ENCODE data around the gene PLXDC2. TPM values are rescaled to one million over a fixed set of nuclear protein-coding genes. Genes with fewer than 3 reads are reported as not detected.

The PLXDC2 gene
- total RNA-seq, 1 experiment from 2014 or later = 0.20 TPM

DNA sequence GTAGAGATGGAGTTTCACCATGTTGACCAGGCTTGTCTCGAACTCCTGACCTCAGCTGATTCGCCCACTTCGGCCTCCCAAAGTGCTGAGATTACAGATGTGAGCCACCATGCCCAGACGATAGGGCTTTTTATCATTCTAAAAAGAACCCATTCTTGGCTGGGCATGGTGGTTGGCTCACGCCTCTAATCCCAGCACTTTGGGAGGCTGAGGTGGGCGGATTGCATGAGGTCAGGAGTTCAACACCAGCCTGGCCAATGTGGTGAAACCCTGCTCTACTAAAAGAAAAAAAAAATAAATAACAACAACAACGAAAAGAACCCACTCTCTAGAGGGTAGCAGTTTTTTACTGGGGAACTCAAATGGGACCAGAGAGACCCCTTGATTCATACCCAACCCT is 112.7 kb downstream of the PLXDC2 start:
- H3K9me2 ChIP-seq (ENCODE audit: insufficient read depth) = no peaks in the 10 kb centered on the region
- H3K4me2 ChIP-seq (ENCODE audit: low read length) = no peak overlapping the region
- no peak for ATAC-seq
- no peak for DNase-seq (ENCODE audit: low read depth, low spot score)
- no peak overlapping the region for H2AFZ ChIP-seq (ENCODE audit: low read depth, low read length, poor library complexity, severe bottlenecking)
- BruUV-seq (replicated peaks) = no TSS peak
- H3K27me3 ChIP-seq (ENCODE audit: insufficient read depth, low read length) = no peaks in the 10 kb centered on the region
- no peak overlapping the region for H3K27ac ChIP-seq (ENCODE audit: low read depth, low read length)
- ChIA-PET POLR2A (no interaction called here), RAD21 (ENCODE audit: low non-redundant PET in 1 of 2, low total read pairs in 2 of 2, uncharacterized antibody in 2 of 2, unreplicated experiment in 2 of 2) (no interaction called here), CTCF (no interaction called here)
- no peak for TF ChIP-seq RAD21 (IDR thresholded peaks at IDR 0.05; ENCODE audit: low read depth)
- TF ChIP-seq SIN3A (IDR thresholded peaks at IDR 0.05; ENCODE audit: low read depth) = no peak
- no peak for TF ChIP-seq SRF (IDR thresholded peaks at IDR 0.05; ENCODE audit: low read depth)
- TF ChIP-seq FOSL1 (IDR thresholded peaks at IDR 0.05; ENCODE audit: low read depth) = no peak
- no peak for TF ChIP-seq ZNF274 (IDR thresholded peaks at IDR 0.05; ENCODE audit: low read depth, low read length)
- H4K20me1 ChIP-seq (ENCODE audit: insufficient read depth) = no peaks in the 10 kb centered on the region
- intact Hi-C loops (cut with micrococcal nuclease) = no loop called here
- no peaks in the 10 kb centered on the region for H3K4me1 ChIP-seq (ENCODE audit: control insufficient read depth in 1 of 2, insufficient read depth in 2 of 2, low read length in 2 of 2)
- no peak overlapping the region for H3K9ac ChIP-seq (ENCODE audit: low read length)
- no peaks in the 10 kb centered on the region for H3K79me2 ChIP-seq (ENCODE audit: insufficient read depth, low read length)
- H3K4me3 ChIP-seq (replicated peaks in 1 of 2; ENCODE audit: low read depth in 1 of 2, low read length in 2 of 2) = no peak overlapping the region
- H3K36me3 ChIP-seq (ENCODE audit: control insufficient read depth in 1 of 2, insufficient read depth in 2 of 2, low read length in 2 of 2) = no peaks in the 10 kb centered on the region
- H3K9me3 ChIP-seq (ENCODE audit: control insufficient read depth in 1 of 2, insufficient read depth in 1 of 2, low read depth in 1 of 2, low read length in 2 of 2) = peaks cover 3 to 39% of the 10 kb centered on the region in 2 experiments; a peak in 2 of 4 replicates

DNA sequence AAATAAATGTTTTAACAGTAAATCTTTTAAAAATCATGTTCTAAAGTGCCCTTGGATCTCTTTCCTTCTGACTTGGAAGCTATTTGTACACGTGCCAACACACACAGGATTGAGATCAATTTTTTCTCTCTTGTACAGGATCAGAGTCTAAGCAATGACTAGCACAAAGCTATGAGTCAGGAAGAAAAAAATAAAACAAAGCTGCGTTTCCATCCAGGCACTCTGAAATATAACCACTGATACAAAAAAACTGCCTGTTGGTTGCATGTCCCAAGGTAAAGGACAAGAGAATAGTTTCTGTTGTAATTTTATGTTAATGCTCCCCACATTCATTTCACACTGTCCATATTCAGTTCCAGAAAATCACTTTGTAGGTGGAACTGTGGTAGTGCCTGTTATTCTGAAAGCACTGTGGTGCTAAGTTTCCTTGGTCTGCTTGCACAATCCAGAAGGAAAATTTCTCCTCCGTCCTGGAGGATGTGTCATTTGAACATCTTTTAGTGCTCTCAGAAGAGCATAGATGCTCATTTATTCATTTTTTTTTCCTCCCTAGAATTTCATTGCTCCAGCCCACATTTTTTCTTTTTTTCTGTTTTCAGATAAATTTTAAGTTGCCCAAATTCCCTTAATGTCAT is 113.4 kb downstream of the PLXDC2 start:
- no peak for DNase-seq (ENCODE audit: low read depth, low spot score)
- BruUV-seq (replicated peaks) = no TSS peak
- ChIA-PET CTCF (no interaction called here), RAD21 (ENCODE audit: low non-redundant PET in 1 of 2, low total read pairs in 2 of 2, uncharacterized antibody in 2 of 2, unreplicated experiment in 2 of 2) (no interaction called here), POLR2A (no interaction called here)
- Histone ChIP-seq H3K27me3 (ENCODE audit: insufficient read depth, low read length) (no peaks in the 10 kb centered on the region), H3K9ac (ENCODE audit: low read length) (no peak overlapping the region), H3K4me2 (ENCODE audit: low read length) (no peak overlapping the region), H3K79me2 (ENCODE audit: insufficient read depth, low read length) (no peaks in the 10 kb centered on the region), H3K4me3 (replicated peaks in 1 of 2; ENCODE audit: low read depth in 1 of 2, low read length in 2 of 2) (no peak overlapping the region), H2AFZ (ENCODE audit: low read depth, low read length, poor library complexity, severe bottlenecking) (no peak overlapping the region), H3K36me3 (ENCODE audit: control insufficient read depth in 1 of 2, insufficient read depth in 2 of 2, low read length in 2 of 2) (no peaks in the 10 kb centered on the region), H3K27ac (ENCODE audit: low read depth, low read length) (no peak overlapping the region), H3K9me2 (ENCODE audit: insufficient read depth) (no peaks in the 10 kb centered on the region), H3K9me3 (ENCODE audit: control insufficient read depth in 1 of 2, insufficient read depth in 1 of 2, low read depth in 1 of 2, low read length in 2 of 2) (peaks cover 3 to 34% of the 10 kb centered on the region in 2 experiments; a peak in 2 of 4 replicates), H3K4me1 (ENCODE audit: control insufficient read depth in 1 of 2, insufficient read depth in 2 of 2, low read length in 2 of 2) (no peaks in the 10 kb centered on the region), H4K20me1 (ENCODE audit: insufficient read depth) (no peaks in the 10 kb centered on the region)
- intact Hi-C loops (cut with micrococcal nuclease) = no loop called here
- TF ChIP-seq EZH2 (IDR thresholded peaks at IDR 0.05) (no peak), EZH2phosphoT487 (IDR thresholded peaks at IDR 0.05; ENCODE audit: borderline replicate concordance) (no peak), POLR2A (IDR thresholded peaks at IDR 0.05; ENCODE audit: borderline replicate concordance, extremely low read depth, insufficient read depth, insufficient read length) (no peak), CEBPB (IDR thresholded peaks at IDR 0.05; ENCODE audit: low read depth) (no peak), ZNF274 (IDR thresholded peaks at IDR 0.05; ENCODE audit: low read depth, low read length) (no peak), CBX3 (IDR thresholded peaks at IDR 0.05; ENCODE audit: low read depth) (no peak), FOSL1 (IDR thresholded peaks at IDR 0.05; ENCODE audit: low read depth) (no peak), ZFX (IDR thresholded peaks at IDR 0.05) (no peak), SP1 (IDR thresholded peaks at IDR 0.05; ENCODE audit: low read depth) (no peak), YY1 (IDR thresholded peaks at IDR 0.05; ENCODE audit: extremely low read depth, insufficient replicate concordance, low read depth, low read length) (no peak), ELF1 (IDR thresholded peaks at IDR 0.05; ENCODE audit: borderline replicate concordance, low read depth) (no peak)
- TF ChIP-seq, protein P1, sequence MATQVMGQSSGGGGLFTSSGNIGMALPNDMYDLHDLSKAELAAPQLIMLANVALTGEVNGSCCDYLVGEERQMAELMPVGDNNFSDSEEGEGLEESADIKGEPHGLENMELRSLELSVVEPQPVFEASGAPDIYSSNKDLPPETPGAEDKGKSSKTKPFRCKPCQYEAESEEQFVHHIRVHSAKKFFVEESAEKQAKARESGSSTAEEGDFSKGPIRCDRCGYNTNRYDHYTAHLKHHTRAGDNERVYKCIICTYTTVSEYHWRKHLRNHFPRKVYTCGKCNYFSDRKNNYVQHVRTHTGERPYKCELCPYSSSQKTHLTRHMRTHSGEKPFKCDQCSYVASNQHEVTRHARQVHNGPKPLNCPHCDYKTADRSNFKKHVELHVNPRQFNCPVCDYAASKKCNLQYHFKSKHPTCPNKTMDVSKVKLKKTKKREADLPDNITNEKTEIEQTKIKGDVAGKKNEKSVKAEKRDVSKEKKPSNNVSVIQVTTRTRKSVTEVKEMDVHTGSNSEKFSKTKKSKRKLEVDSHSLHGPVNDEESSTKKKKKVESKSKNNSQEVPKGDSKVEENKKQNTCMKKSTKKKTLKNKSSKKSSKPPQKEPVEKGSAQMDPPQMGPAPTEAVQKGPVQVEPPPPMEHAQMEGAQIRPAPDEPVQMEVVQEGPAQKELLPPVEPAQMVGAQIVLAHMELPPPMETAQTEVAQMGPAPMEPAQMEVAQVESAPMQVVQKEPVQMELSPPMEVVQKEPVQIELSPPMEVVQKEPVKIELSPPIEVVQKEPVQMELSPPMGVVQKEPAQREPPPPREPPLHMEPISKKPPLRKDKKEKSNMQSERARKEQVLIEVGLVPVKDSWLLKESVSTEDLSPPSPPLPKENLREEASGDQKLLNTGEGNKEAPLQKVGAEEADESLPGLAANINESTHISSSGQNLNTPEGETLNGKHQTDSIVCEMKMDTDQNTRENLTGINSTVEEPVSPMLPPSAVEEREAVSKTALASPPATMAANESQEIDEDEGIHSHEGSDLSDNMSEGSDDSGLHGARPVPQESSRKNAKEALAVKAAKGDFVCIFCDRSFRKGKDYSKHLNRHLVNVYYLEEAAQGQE (IDR thresholded peaks at IDR 0.05; ENCODE audit: low read depth) = no peak
- no peak for ATAC-seq

Data from HCT116 (cell line).